Cardiac muscle cell (in vitro differentiated cells and primary cell): ENCODE results near the gene TMTC1. TPM values are rescaled to one million over a fixed set of nuclear protein-coding genes. Genes with fewer than 3 reads are reported as not detected.

Experiments used
- DNase-seq, 2 donors: peaks; one replicate each; pipeline versions ENCODE4 v3.0.0 to v3.0.0-alpha.2; 2010 to 2017; ENCODE audit warnings: low read depth in 1 of 2, low spot score in 1 of 2
- H3K27ac ChIP-seq: fragments of 200-600 bp; sonication (generic); 2 replicates; pipeline ENCODE4 v1.5.1; 2016
- H3K27me3 ChIP-seq: fragments of 200-600 bp; sonication (generic); 2 replicates; pipeline ENCODE4 v1.6.0; 2016; ENCODE audit warnings: control low read depth
- H3K36me3 ChIP-seq: fragments of 200-600 bp; sonication (generic); 2 replicates; pipeline ENCODE4 v1.5.1; 2016; ENCODE audit warnings: control low read depth
- H3K4me1 ChIP-seq: fragments of 200-600 bp; sonication (generic); 2 replicates; pipeline ENCODE4 v1.8.1; 2017; ENCODE audit warnings: low read depth, mild to moderate bottlenecking, mixed run types
- H3K4me3 ChIP-seq: fragments of 200-600 bp; sonication (generic); 2 replicates; pipeline ENCODE4 v1.5.1; 2016; ENCODE audit warnings: mild to moderate bottlenecking
- H3K9me3 ChIP-seq: fragments of 200-600 bp; sonication (generic); 2 replicates; pipeline ENCODE4 v1.5.1; 2017; ENCODE audit warnings: low read depth, mild to moderate bottlenecking, control low read depth
- polyA plus RNA-seq: library from polyadenylated mRNA; unstranded; fragments of >200 nt; fragmentation: Nextera tagmentation; extraction: Ambion mirVana; gene quantifications from 2 replicates; pipeline ENCODE4 v1.2.1, GENCODE V29; 2016
- total RNA-seq: library from RNA; depleted of rRNA; stranded (reverse); fragments of >200 nt; gene quantifications from 2 replicates; pipeline ENCODE4 v1.2.3, GENCODE V29; 2016
- TF ChIP-seq, protein P1 (sequence below): IDR thresholded peaks from 2 replicates; pipeline ENCODE4 v1.5.1; 2012; ENCODE audit warnings: low read depth, mild to moderate bottlenecking, low read length

TMTC1 gene
- total and polyA plus RNA-seq, 2 experiments from 2014 or later: 16.0 to 25.3 TPM

DNA sequence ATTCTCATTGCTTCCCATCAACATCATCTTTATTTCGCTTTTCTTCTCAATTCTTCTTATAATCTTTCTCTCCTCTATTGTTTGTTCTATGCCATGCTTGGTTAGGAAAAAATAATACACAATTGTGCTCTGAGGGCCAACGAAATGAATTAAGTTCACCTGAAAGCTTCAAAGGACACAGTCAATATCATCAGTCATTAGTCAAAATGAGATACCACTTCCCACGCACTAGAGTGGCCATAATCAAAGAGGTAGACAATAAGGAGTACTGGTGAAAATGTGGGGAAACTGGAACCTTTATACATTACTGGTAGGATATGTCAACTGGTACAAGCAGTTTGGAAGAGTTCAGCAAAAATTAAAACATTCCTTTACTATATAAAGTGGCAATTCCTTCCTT, 91.5 kb downstream of the TMTC1 start:
- TF ChIP-seq, protein P1, sequence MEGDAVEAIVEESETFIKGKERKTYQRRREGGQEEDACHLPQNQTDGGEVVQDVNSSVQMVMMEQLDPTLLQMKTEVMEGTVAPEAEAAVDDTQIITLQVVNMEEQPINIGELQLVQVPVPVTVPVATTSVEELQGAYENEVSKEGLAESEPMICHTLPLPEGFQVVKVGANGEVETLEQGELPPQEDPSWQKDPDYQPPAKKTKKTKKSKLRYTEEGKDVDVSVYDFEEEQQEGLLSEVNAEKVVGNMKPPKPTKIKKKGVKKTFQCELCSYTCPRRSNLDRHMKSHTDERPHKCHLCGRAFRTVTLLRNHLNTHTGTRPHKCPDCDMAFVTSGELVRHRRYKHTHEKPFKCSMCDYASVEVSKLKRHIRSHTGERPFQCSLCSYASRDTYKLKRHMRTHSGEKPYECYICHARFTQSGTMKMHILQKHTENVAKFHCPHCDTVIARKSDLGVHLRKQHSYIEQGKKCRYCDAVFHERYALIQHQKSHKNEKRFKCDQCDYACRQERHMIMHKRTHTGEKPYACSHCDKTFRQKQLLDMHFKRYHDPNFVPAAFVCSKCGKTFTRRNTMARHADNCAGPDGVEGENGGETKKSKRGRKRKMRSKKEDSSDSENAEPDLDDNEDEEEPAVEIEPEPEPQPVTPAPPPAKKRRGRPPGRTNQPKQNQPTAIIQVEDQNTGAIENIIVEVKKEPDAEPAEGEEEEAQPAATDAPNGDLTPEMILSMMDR: no peak
- no peaks in the 10 kb centered on the region for H3K9me3 ChIP-seq
- H3K27ac ChIP-seq: no peak overlapping the region
- no peaks in the 10 kb centered on the region for H3K27me3 ChIP-seq
- DNase-seq: no peak
- no peaks in the 10 kb centered on the region for H3K4me1 ChIP-seq
- H3K4me3 ChIP-seq: no peak overlapping the region
- no peaks in the 10 kb centered on the region for H3K36me3 ChIP-seq

DNA sequence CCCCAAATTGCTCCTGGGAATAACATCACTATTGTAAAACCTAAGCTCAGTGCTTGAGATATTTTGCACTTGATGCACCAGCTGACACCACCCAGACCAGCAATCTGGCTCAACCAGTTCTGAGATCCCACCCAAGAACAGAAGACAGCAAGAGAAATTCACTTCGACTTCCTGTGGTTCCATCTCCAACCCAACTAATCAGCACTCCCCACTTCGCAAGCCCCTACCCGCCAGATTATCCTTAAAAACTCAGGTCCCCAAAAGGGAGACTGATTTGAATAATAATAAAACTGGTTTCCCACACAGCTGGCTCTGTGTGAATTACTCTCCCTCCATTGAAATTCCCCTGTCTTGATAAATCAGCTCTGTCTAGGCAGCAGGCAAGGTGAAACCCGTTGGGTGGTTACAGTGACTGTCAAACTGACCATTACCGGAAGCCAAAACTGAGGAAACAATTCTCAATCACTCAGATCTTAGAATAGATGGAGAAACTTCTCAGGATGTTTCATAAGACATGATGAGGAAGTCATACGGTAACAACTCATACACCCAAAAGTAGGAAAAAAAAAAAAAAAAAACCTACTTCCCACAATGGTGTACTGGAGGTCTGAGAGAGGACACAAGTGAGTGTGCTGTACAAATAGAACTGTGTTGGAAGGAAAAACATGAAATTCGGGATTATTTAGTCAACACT, 92.4 kb downstream of the TMTC1 start:
- Histone ChIP-seq H3K4me3 (no peak overlapping the region), H3K27me3 (no peaks in the 10 kb centered on the region), H3K27ac (no peak overlapping the region), H3K36me3 (no peaks in the 10 kb centered on the region), H3K4me1 (no peaks in the 10 kb centered on the region), H3K9me3 (no peaks in the 10 kb centered on the region)
- no peak for DNase-seq
- TF ChIP-seq, protein P1: no peak

DNA sequence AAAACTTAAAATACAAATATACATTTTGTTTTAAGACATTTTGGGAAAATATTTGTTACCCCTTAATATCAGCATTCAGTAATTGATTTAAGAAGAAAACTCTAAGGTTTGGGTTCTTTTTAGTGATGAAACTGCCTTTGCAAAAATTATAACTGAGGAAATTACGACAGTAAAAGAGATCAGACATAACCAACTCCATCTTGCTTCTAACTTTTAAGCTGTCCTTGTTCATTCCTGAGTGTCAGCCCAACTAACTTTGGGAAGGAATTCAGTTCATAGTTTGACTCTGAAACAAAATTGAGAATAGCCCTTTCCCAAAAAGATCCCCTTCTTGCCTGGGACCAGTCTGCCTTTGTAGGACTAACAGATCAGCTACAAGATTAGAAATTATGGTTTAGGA, 93.0 kb downstream of the TMTC1 start:
- no peak overlapping the region for H3K27ac ChIP-seq
- H3K27me3 ChIP-seq: no peaks in the 10 kb centered on the region
- no peaks in the 10 kb centered on the region for H3K36me3 ChIP-seq
- TF ChIP-seq, protein P1: no peak
- H3K4me3 ChIP-seq: no peak overlapping the region
- no peaks in the 10 kb centered on the region for H3K4me1 ChIP-seq
- H3K9me3 ChIP-seq: no peaks in the 10 kb centered on the region
- no peak for DNase-seq

DNA sequence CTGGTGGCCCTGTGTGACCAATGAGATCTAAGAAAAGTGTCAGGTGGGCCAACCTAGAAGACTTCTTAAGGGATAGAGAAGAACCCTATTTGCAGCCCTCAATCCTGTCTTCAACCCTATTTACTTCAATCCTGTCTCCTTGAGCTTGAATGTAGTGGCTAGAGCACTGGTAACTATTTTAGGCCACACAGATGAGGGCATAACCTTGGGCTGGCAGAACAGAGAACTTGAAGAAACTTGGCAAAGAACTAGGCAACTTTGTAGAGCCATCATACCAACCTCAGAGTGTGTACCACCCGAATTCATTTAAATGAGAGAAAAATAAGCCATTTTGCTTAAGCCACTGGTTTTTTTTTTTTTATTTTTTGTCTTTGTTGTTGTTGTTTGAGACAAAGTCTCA, 94.8 kb downstream of the TMTC1 start:
- Histone ChIP-seq H3K4me3 (no peak overlapping the region), H3K9me3 (no peaks in the 10 kb centered on the region), H3K27me3 (no peaks in the 10 kb centered on the region), H3K36me3 (no peaks in the 10 kb centered on the region), H3K27ac (no peak overlapping the region), H3K4me1 (no peaks in the 10 kb centered on the region)
- DNase-seq: no peak
- TF ChIP-seq, protein P1: no peak

DNA sequence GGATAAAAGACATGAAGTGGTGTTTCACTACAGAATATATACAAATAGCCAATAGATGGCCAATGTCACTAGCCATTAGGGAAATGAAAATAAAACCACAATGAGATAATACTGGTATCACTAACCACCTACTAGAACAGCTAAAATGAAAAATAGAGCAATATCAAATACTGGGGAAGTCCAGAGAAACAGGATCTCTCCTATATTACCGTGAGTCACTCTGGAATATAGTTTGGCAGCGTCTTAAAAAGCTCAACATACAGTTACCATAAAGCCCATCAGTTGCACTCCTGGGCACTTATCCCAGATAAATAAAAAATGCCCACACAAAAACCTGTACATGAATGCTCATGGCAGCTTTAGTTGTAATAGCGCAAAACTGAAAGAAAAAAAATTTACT, 101.7 kb downstream of the TMTC1 start:
- no peaks in the 10 kb centered on the region for H3K27me3 ChIP-seq
- DNase-seq: no peak
- H3K27ac ChIP-seq: no peak overlapping the region
- H3K4me3 ChIP-seq: no peak overlapping the region
- TF ChIP-seq, protein P1: no peak
- H3K4me1 ChIP-seq: no peaks in the 10 kb centered on the region
- H3K9me3 ChIP-seq: no peaks in the 10 kb centered on the region
- H3K36me3 ChIP-seq: no peaks in the 10 kb centered on the region
